M059J (cell line): Measurements from ENCODE around the gene PRAMEF9. TPM values are rescaled to one million over a fixed set of nuclear protein-coding genes. Genes with fewer than 3 reads are reported as not detected.
"Not testable (repeated sequence)": the region's sequence is repeated elsewhere in the genome, so short reads cannot be mapped to it uniquely, and the experiment has no call there.

ENCODE experiments used
- DNase-seq: peaks from one replicate; pipeline ENCODE4 v3.0.0-alpha.2; 2012; ENCODE audit warnings: low read depth
- total RNA-seq: library from RNA; depleted of rRNA; stranded (reverse); fragments of >200 nt; shearing (Covaris generic); gene quantifications from 2 replicates; pipeline ENCODE4 v1.2.3, GENCODE V29; 2014; rRNA removed

Gene PRAMEF9
- not detected in 2 replicates for total RNA-seq

GRCh38 chr1:13171548-13171947 lies at the start of gene PRAMEF9:
TSS of gene PRAMEF9 (plus strand) at chr1:13171848. CDS start at chr1:13175281, 3,433 bp downstream.
- not testable (repeated sequence) for DNase-seq

- not testable (repeated sequence) for DNase-seq
Observed at GRCh38 chr1:13155909-13156308, 15.7 kb upstream of the PRAMEF9 start, which contains the start of gene PRAMEF26. TSS of gene PRAMEF26 (minus strand) at chr1:13156009. CDS start at chr1:13153095, 2,914 bp downstream.

- not testable (repeated sequence) for DNase-seq
Observed at GRCh38 chr1:13165531-13165930, 6.1 kb upstream of the PRAMEF9 start, which contains the start of gene HNRNPCL4. TSS of gene HNRNPCL4 (minus strand) at chr1:13165631. CDS start at chr1:13165467, 164 bp downstream.

- DNase-seq, result not testable (repeated sequence)
Observed at GRCh38 chr1:13201309-13201708, 29.7 kb downstream of the PRAMEF9 start, which contains the start of gene PRAMEF13. TSS of gene PRAMEF13 (minus strand) at chr1:13201409. CDS start at chr1:13199589, 1,820 bp downstream.

- DNase-seq, result not testable (repeated sequence)
Observed at GRCh38 chr1:13208712-13209111, 37.1 kb downstream of the PRAMEF9 start.

GRCh38 chr1:13216619-13217018 lies 45.0 kb downstream of the PRAMEF9 start:
- DNase-seq, result not testable (repeated sequence)

GRCh38 chr1:13219203-13219602 lies 47.6 kb downstream of the PRAMEF9 start:
- DNase-seq, result not testable (repeated sequence)

GRCh38 chr1:13222788-13223187 lies 51.1 kb downstream of the PRAMEF9 start:
- not testable (repeated sequence) for DNase-seq

- no peak for DNase-seq
Observed at GRCh38 chr1:13224480-13225060, 52.9 kb downstream of the PRAMEF9 start.

GRCh38 chr1:13225675-13226204 lies 54.1 kb downstream of the PRAMEF9 start, which contains the start of gene PRAMEF18:
TSS of gene PRAMEF18 (minus strand) at chr1:13226154. CDS start at chr1:13226106, 48 bp downstream.
- DNase-seq, result not testable (repeated sequence)

GRCh38 chr1:13227271-13228055 lies 55.8 kb downstream of the PRAMEF9 start:
- not testable (repeated sequence) for DNase-seq

GRCh38 chr1:13228343-13228781 lies 56.7 kb downstream of the PRAMEF9 start:
- peak; percentile 43 for DNase-seq

Other genes with a start within 250 kb of the PRAMEF9 start
- not detected in 2 replicates for gene PRAMEF6, start 224.3 kb upstream of the PRAMEF9 start, total RNA-seq
- not detected in 2 replicates for gene PRAMEF27, start 115.3 kb upstream of the PRAMEF9 start, total RNA-seq
- gene HNRNPCL3, start 111.1 kb upstream of the PRAMEF9 start, total RNA-seq, result not detected in 2 replicates
- gene PRAMEF25, start 101.1 kb upstream of the PRAMEF9 start, total RNA-seq, result not detected in 2 replicates
- gene HNRNPCL2, start 55.0 kb upstream of the PRAMEF9 start, total RNA-seq, result not detected in 2 replicates
- gene PRAMEF26, start 15.8 kb upstream of the PRAMEF9 start, total RNA-seq, result not detected in 2 replicates
- not detected in 2 replicates for gene HNRNPCL4, start 6.2 kb upstream of the PRAMEF9 start, total RNA-seq
- gene PRAMEF13, start 29.6 kb downstream of the PRAMEF9 start, total RNA-seq, result not detected in 2 replicates
- gene PRAMEF18, start 54.3 kb downstream of the PRAMEF9 start, total RNA-seq, result not detected in 2 replicates
- not detected in 2 replicates for gene PRAMEF5, start 82.3 kb downstream of the PRAMEF9 start, total RNA-seq
- not detected in 2 replicates for gene PRAMEF8, start 113.3 kb downstream of the PRAMEF9 start, total RNA-seq
- not detected in 2 replicates for gene PRAMEF33, start 131.7 kb downstream of the PRAMEF9 start, total RNA-seq
- not detected in 2 replicates for gene PRAMEF15, start 143.7 kb downstream of the PRAMEF9 start, total RNA-seq
- not detected in 2 replicates for gene PRAMEF14, start 175.3 kb downstream of the PRAMEF9 start, total RNA-seq
- gene PRAMEF19, start 200.1 kb downstream of the PRAMEF9 start, total RNA-seq, result not detected in 2 replicates
- gene PRAMEF17, start 217.8 kb downstream of the PRAMEF9 start, total RNA-seq, result not detected in 2 replicates
- gene PRAMEF20, start 238.6 kb downstream of the PRAMEF9 start, total RNA-seq, result not detected in 2 replicates